Mammary epithelial cell (primary cell): Measurements from ENCODE around the gene KCNA3.

Experiments
- EZH2 ChIP-seq: IDR thresholded peaks from 2 replicates; pipeline ENCODE4 v1.6.1; 2012; ENCODE audit warnings: low read length, inconsistent platforms, borderline replicate concordance
- TF ChIP-seq, protein P1 (sequence below), 2 donors: IDR thresholded peaks in 1 of 2; conservative IDR thresholded peaks in 1 of 2; 2 replicates each; pipeline ENCODE4 v1.5.1; 2011 to 2012; ENCODE audit warnings: inconsistent platforms in 2 of 2, low read length in 2 of 2, mild to moderate bottlenecking in 2 of 2, control low read depth in 1 of 2, low read depth in 1 of 2; ENCODE audit not compliant: insufficient read depth in 1 of 2; ENCODE audit errors: extremely low read depth in 1 of 2

- TF ChIP-seq, protein P1, sequence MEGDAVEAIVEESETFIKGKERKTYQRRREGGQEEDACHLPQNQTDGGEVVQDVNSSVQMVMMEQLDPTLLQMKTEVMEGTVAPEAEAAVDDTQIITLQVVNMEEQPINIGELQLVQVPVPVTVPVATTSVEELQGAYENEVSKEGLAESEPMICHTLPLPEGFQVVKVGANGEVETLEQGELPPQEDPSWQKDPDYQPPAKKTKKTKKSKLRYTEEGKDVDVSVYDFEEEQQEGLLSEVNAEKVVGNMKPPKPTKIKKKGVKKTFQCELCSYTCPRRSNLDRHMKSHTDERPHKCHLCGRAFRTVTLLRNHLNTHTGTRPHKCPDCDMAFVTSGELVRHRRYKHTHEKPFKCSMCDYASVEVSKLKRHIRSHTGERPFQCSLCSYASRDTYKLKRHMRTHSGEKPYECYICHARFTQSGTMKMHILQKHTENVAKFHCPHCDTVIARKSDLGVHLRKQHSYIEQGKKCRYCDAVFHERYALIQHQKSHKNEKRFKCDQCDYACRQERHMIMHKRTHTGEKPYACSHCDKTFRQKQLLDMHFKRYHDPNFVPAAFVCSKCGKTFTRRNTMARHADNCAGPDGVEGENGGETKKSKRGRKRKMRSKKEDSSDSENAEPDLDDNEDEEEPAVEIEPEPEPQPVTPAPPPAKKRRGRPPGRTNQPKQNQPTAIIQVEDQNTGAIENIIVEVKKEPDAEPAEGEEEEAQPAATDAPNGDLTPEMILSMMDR (conservative IDR thresholded peaks at IDR 0.05 in 1 of 2, IDR thresholded peaks at IDR 0.05 in 1 of 2; ENCODE audit: extremely low read depth in 1 of 2, insufficient read depth in 1 of 2, low read depth in 1 of 2, low read length in 2 of 2), result no peak
- TF ChIP-seq EZH2, result no peak
Observed at GRCh38 chr1:110672753-110673108, 2.0 kb downstream of the KCNA3 start.
